ENCODE results near the gene ZFP2. TPM values are rescaled to one million over a fixed set of nuclear protein-coding genes. Genes with fewer than 3 reads are reported as not detected.

The ZFP2 gene
- total and polyA plus RNA-seq, 10 of the 15 experiments (the other 5 are each of a cell fraction or from before 2014, with no cell fraction given): 0.08 to 0.26 (median 0.10) TPM; not detected in 7

Other genes with a start within 250 kb of the ZFP2 start
- gene ZNF354A, start 165.3 kb upstream of the ZFP2 start, total RNA-seq (2014; rRNA removed): 6.4 and 7.1 TPM in 2 replicates
- gene ZNF354A, start 165.3 kb upstream of the ZFP2 start, total RNA-seq (2014; rRNA removed; fragmentation: Illumina TruSeq; extraction: Trizol): 7.5 and 7.7 TPM in 2 replicates
- gene ZNF354A, start 165.3 kb upstream of the ZFP2 start, total RNA-seq (2021): 4.2 and 4.5 TPM in 2 replicates
- 9.4 and 16.4 TPM in 2 replicates for gene ZNF354A, start 165.3 kb upstream of the ZFP2 start, polyA plus RNA-seq (2011; rRNA removed)
- gene ZNF354A, start 165.3 kb upstream of the ZFP2 start, polyA plus RNA-seq (2014; fragmentation: Illumina TruSeq; extraction: Trizol): 7.4 and 10.9 TPM in 2 replicates
- gene ZNF354A, start 165.3 kb upstream of the ZFP2 start, polyA plus RNA-seq (2014; fragmentation: Nextera tagmentation; extraction: Ambion mirVana): 1 to 10 TPM in 1 of 2 experiments, under 1 TPM in 1; 0.60 to 1.8 TPM
- 3.9 and 5.8 TPM in 2 replicates for gene ZNF354A, start 165.3 kb upstream of the ZFP2 start, polyA plus RNA-seq (2014; rRNA removed)
- gene ZNF354A, start 165.3 kb upstream of the ZFP2 start, polyA plus RNA-seq (2016; fragmentation: Nextera tagmentation; extraction: Ambion mirVana): 1 to 10 TPM; 3.2 to 4.2 TPM
- 4.5 and 4.9 TPM in 2 replicates for gene ZNF354B, start 36.0 kb upstream of the ZFP2 start, total RNA-seq (2014; rRNA removed)
- gene ZNF354B, start 36.0 kb upstream of the ZFP2 start, total RNA-seq (2014; rRNA removed; fragmentation: Illumina TruSeq; extraction: Trizol): 5.2 and 5.6 TPM in 2 replicates
- 5.9 and 7.6 TPM in 2 replicates for gene ZNF354B, start 36.0 kb upstream of the ZFP2 start, total RNA-seq (2021)
- 11.1 and 17.7 TPM in 2 replicates for gene ZNF354B, start 36.0 kb upstream of the ZFP2 start, polyA plus RNA-seq (2011; rRNA removed)
- 6.2 and 9.1 TPM in 2 replicates for gene ZNF354B, start 36.0 kb upstream of the ZFP2 start, polyA plus RNA-seq (2014; fragmentation: Illumina TruSeq; extraction: Trizol)
- gene ZNF354B, start 36.0 kb upstream of the ZFP2 start, polyA plus RNA-seq (2014; fragmentation: Nextera tagmentation; extraction: Ambion mirVana): 1 to 10 TPM in 1 of 2 experiments, under 1 TPM in 1; 0.64 to 1.2 TPM
- gene ZNF354B, start 36.0 kb upstream of the ZFP2 start, polyA plus RNA-seq (2014; rRNA removed): 5.8 and 6.8 TPM in 2 replicates
- 1 to 10 TPM; 2.0 TPM for gene ZNF354B, start 36.0 kb upstream of the ZFP2 start, polyA plus RNA-seq (2016; fragmentation: Nextera tagmentation; extraction: Ambion mirVana)
- not detected in 2 replicates for gene ZNF454, start 45.3 kb downstream of the ZFP2 start, total RNA-seq (2014; rRNA removed)
- not detected in 2 replicates for gene ZNF454, start 45.3 kb downstream of the ZFP2 start, total RNA-seq (2014; rRNA removed; fragmentation: Illumina TruSeq; extraction: Trizol)
- gene ZNF454, start 45.3 kb downstream of the ZFP2 start, total RNA-seq (2021): not detected in 2 replicates
- gene ZNF454, start 45.3 kb downstream of the ZFP2 start, polyA plus RNA-seq (2011; rRNA removed): not detected in 2 replicates
- not detected in 2 replicates for gene ZNF454, start 45.3 kb downstream of the ZFP2 start, polyA plus RNA-seq (2014; fragmentation: Illumina TruSeq; extraction: Trizol)
- not detected for gene ZNF454, start 45.3 kb downstream of the ZFP2 start, polyA plus RNA-seq (2014; fragmentation: Nextera tagmentation; extraction: Ambion mirVana)
- not detected in 2 replicates for gene ZNF454, start 45.3 kb downstream of the ZFP2 start, polyA plus RNA-seq (2014; rRNA removed)
- gene ZNF454, start 45.3 kb downstream of the ZFP2 start, polyA plus RNA-seq (2016; fragmentation: Nextera tagmentation; extraction: Ambion mirVana): not detected
- gene GRM6, start 99.4 kb downstream of the ZFP2 start, total RNA-seq (2014; rRNA removed): not detected in 2 replicates
- not detected in 2 replicates for gene GRM6, start 99.4 kb downstream of the ZFP2 start, total RNA-seq (2014; rRNA removed; fragmentation: Illumina TruSeq; extraction: Trizol)
- gene GRM6, start 99.4 kb downstream of the ZFP2 start, total RNA-seq (2021): not detected in 2 replicates
- not detected in 2 replicates for gene GRM6, start 99.4 kb downstream of the ZFP2 start, polyA plus RNA-seq (2011; rRNA removed)
- gene GRM6, start 99.4 kb downstream of the ZFP2 start, polyA plus RNA-seq (2014; fragmentation: Illumina TruSeq; extraction: Trizol): not detected in 2 replicates
- gene GRM6, start 99.4 kb downstream of the ZFP2 start, polyA plus RNA-seq (2014; fragmentation: Nextera tagmentation; extraction: Ambion mirVana): not detected
- not detected in 2 replicates for gene GRM6, start 99.4 kb downstream of the ZFP2 start, polyA plus RNA-seq (2014; rRNA removed)
- not detected for gene GRM6, start 99.4 kb downstream of the ZFP2 start, polyA plus RNA-seq (2016; fragmentation: Nextera tagmentation; extraction: Ambion mirVana)
- not detected in 2 replicates for gene ZNF879, start 127.9 kb downstream of the ZFP2 start, total RNA-seq (2014; rRNA removed)
- not detected in 2 replicates for gene ZNF879, start 127.9 kb downstream of the ZFP2 start, total RNA-seq (2014; rRNA removed; fragmentation: Illumina TruSeq; extraction: Trizol)
- not detected in 2 replicates for gene ZNF879, start 127.9 kb downstream of the ZFP2 start, total RNA-seq (2021)
- gene ZNF879, start 127.9 kb downstream of the ZFP2 start, polyA plus RNA-seq (2011; rRNA removed): 0.03 TPM in 1 of 2 replicates, not detected in the other
- not detected in 2 replicates for gene ZNF879, start 127.9 kb downstream of the ZFP2 start, polyA plus RNA-seq (2014; fragmentation: Illumina TruSeq; extraction: Trizol)
- gene ZNF879, start 127.9 kb downstream of the ZFP2 start, polyA plus RNA-seq (2014; fragmentation: Nextera tagmentation; extraction: Ambion mirVana): not detected
- not detected in 2 replicates for gene ZNF879, start 127.9 kb downstream of the ZFP2 start, polyA plus RNA-seq (2014; rRNA removed)
- gene ZNF879, start 127.9 kb downstream of the ZFP2 start, polyA plus RNA-seq (2016; fragmentation: Nextera tagmentation; extraction: Ambion mirVana): not detected
- not detected in 2 replicates for gene ZNF354C, start 164.5 kb downstream of the ZFP2 start, total RNA-seq (2014; rRNA removed)
- not detected in 2 replicates for gene ZNF354C, start 164.5 kb downstream of the ZFP2 start, total RNA-seq (2014; rRNA removed; fragmentation: Illumina TruSeq; extraction: Trizol)
- gene ZNF354C, start 164.5 kb downstream of the ZFP2 start, total RNA-seq (2021): 0.03 TPM in 1 of 2 replicates, not detected in the other
- gene ZNF354C, start 164.5 kb downstream of the ZFP2 start, polyA plus RNA-seq (2011; rRNA removed): 0.01 and 0.03 TPM in 2 replicates
- gene ZNF354C, start 164.5 kb downstream of the ZFP2 start, polyA plus RNA-seq (2014; fragmentation: Illumina TruSeq; extraction: Trizol): not detected in 2 replicates
- under 1 TPM in 1 of 2 experiments, not detected in 1; 0.02 TPM for gene ZNF354C, start 164.5 kb downstream of the ZFP2 start, polyA plus RNA-seq (2014; fragmentation: Nextera tagmentation; extraction: Ambion mirVana)
- gene ZNF354C, start 164.5 kb downstream of the ZFP2 start, polyA plus RNA-seq (2014; rRNA removed): not detected in 2 replicates
- not detected for gene ZNF354C, start 164.5 kb downstream of the ZFP2 start, polyA plus RNA-seq (2016; fragmentation: Nextera tagmentation; extraction: Ambion mirVana)

All from GM12878 (cell line).